Activated B cell treated with CpG ODN at 0.5 μM for 24 hours (primary cell): ENCODE results near the gene NAT9. TPM values are rescaled to one million over a fixed set of nuclear protein-coding genes. Genes with fewer than 3 reads are reported as not detected.

Source experiments
- ATAC-seq: fragments of 200-7000 bp; cut with Tn5 transposase; one replicate; pipeline ENCODE4 v1.10.0; 2021; ENCODE audit warnings: low read depth, mild to moderate bottlenecking, moderate library complexity
- CTCF ChIA-PET: fragments of 350-600 bp; sonication (Branson Sonifier 250); formaldehyde crosslinking; loops from one replicate; lab custom pipeline; 2021; ENCODE audit warnings: antibody characterized with exemption; lab: Charles Lee
- POLR2A ChIA-PET: fragments of 350-600 bp; sonication (Branson Sonifier 250); formaldehyde crosslinking; loops from one replicate; lab custom pipeline; 2021; ENCODE audit warnings: antibody characterized with exemption; lab: Charles Lee
- DNase-seq: peaks from one replicate; pipeline ENCODE4 v3.0.0; 2022
- H3K27ac Mint-ChIP-seq: one replicate; pipeline ENCODE4 v1.8.0; 2020; ENCODE audit warnings: mixed read lengths
- H3K27me3 Mint-ChIP-seq: one replicate; pipeline ENCODE4 v1.8.0; 2021; ENCODE audit warnings: mixed read lengths
- H3K36me3 Mint-ChIP-seq: one replicate; pipeline ENCODE4 v1.8.0; 2021; ENCODE audit warnings: low read depth, mixed read lengths
- H3K4me1 Mint-ChIP-seq: one replicate; pipeline ENCODE4 v1.8.0; 2021; ENCODE audit warnings: mixed read lengths
- H3K4me3 Mint-ChIP-seq: one replicate; pipeline ENCODE4 v1.8.0; 2020; ENCODE audit warnings: mild to moderate bottlenecking, mixed read lengths
- H3K9me3 Mint-ChIP-seq: one replicate; pipeline ENCODE4 v1.8.0; 2020; ENCODE audit warnings: mixed read lengths
- intact Hi-C: fragments of 100-400 bp; cut with micrococcal nuclease; formaldehyde crosslinking; loops from one replicate; pipeline ENCODE4 v1.15.1; 2024
- total RNA-seq: library from RNA; stranded (reverse); gene quantifications from 2 replicates; pipeline ENCODE4 v1.2.3, GENCODE V29; 2022
- TF ChIP-seq, protein P1 (sequence below): fragments of 200-600 bp; IDR thresholded peaks from one replicate; pipeline ENCODE4 v1.8.0; 2022; ENCODE audit warnings: antibody characterized with exemption, mild to moderate bottlenecking

NAT9 gene
- total RNA-seq, 1 donor from 2014 or later, result 79.7 TPM

DNA sequence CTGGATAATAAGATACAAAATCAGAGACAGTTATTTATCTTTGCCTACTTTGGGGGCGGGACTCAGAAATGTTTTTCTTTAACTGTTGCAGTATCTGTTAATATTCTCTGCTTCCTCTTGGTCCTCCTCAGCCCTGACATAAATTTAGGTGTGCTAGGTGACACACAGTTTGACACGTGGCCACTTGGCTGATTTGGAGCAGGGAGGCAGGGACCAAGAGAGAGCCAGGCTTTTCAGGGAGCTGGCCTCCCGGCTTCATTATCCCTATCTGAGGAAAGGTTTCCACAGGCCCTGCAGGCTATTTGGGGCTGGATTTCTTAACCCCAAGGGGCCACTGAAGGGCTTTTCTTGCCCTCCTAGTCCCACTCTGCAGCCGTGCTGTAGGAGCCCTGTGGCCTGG, 20.1 kb upstream of the NAT9 start:
- Mint-ChIP-seq H3K4me1 (peaks cover 4% of the 10 kb centered on the region), H3K27me3 (no peaks in the 10 kb centered on the region), H3K36me3 (peaks cover 77% of the 10 kb centered on the region), H3K27ac (no peak overlapping the region), H3K4me3 (no peak overlapping the region), H3K9me3 (no peaks in the 10 kb centered on the region)
- DNase-seq, result no peak
- intact Hi-C loops, result no loop called here
- ATAC-seq, result no peak
- ChIA-PET CTCF (no interaction called here), POLR2A (no interaction called here)
- TF ChIP-seq, protein P1, sequence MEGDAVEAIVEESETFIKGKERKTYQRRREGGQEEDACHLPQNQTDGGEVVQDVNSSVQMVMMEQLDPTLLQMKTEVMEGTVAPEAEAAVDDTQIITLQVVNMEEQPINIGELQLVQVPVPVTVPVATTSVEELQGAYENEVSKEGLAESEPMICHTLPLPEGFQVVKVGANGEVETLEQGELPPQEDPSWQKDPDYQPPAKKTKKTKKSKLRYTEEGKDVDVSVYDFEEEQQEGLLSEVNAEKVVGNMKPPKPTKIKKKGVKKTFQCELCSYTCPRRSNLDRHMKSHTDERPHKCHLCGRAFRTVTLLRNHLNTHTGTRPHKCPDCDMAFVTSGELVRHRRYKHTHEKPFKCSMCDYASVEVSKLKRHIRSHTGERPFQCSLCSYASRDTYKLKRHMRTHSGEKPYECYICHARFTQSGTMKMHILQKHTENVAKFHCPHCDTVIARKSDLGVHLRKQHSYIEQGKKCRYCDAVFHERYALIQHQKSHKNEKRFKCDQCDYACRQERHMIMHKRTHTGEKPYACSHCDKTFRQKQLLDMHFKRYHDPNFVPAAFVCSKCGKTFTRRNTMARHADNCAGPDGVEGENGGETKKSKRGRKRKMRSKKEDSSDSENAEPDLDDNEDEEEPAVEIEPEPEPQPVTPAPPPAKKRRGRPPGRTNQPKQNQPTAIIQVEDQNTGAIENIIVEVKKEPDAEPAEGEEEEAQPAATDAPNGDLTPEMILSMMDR, result no peak

DNA sequence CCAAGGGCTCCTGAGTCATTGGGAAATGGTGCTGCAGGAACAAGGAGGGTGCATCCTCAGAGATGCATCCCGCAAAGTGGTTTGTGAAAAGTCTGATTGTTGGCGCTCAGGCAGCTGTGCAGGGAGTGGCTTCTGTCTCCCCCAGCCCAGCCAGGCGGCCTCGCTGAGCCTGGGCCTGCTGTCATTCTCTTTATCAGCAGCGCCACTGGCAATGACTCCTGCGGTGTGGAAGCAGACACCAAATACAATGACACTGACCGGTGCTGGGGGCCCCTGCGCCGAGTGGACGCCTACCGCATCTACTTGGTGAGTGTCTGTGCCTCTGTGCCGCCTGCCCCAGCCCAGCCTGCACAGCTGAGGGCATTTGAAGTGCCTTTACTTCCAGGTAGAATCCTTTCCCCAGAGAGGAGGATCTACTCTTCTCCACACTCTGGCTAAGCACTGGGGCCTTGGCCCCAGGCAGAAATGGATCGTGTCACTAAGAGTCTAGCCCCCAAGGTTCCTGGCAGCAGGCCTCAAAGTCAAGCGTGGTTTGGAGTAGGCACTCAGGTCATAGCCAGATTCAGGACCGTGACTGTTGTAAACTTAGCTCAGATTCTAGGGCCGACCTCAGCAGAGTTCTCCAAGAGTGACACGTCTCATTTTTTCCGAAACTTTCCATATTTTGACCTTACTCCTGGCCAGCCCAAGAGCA, 19.3 kb upstream of the NAT9 start:
- peaks cover 11% of the 10 kb centered on the region for H3K4me1 Mint-ChIP-seq
- intact Hi-C loops, result no loop called here
- H3K36me3 Mint-ChIP-seq, result peaks cover 75% of the 10 kb centered on the region
- ChIA-PET CTCF (no interaction called here), POLR2A (no interaction called here)
- ATAC-seq, result no peak
- H3K27ac Mint-ChIP-seq, result no peak overlapping the region
- H3K27me3 Mint-ChIP-seq, result no peaks in the 10 kb centered on the region
- no peaks in the 10 kb centered on the region for H3K9me3 Mint-ChIP-seq
- TF ChIP-seq, protein P1, result no peak
- no peak overlapping the region for H3K4me3 Mint-ChIP-seq
- DNase-seq, result no peak

DNA sequence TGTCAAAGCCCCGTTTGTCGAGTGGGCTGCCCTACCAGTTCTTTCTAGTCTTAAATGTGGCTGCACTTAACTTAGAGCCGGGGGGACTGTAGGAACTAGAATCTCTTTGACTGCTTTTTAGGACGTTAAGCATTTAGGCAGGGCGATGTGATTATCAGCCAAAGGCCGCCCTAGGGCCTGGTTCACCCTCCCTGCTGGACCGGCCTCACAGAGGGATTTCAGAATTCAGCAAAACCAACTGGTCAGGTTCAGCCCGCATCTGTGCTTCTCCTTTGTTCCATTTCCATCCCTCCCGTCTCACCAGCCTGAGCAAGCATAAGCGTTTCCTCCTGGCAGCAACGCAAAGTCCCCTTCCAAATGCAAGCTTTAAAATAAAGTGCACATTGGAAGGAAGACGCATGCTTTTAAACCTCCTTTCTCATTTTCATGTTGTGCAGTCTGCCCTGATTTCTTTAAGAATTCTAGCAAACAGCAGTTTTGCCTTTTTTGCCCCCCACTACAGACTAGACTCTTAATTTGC, 16.5 kb upstream of the NAT9 start:
- no peaks in the 10 kb centered on the region for H3K27me3 Mint-ChIP-seq
- TF ChIP-seq, protein P1, result no peak
- no peaks in the 10 kb centered on the region for H3K9me3 Mint-ChIP-seq
- ATAC-seq, result no peak
- DNase-seq, result no peak
- peaks cover 65% of the 10 kb centered on the region for H3K36me3 Mint-ChIP-seq
- peaks cover 11% of the 10 kb centered on the region for H3K4me1 Mint-ChIP-seq
- POLR2A ChIA-PET, result no interaction called here
- no peak overlapping the region for H3K4me3 Mint-ChIP-seq
- CTCF ChIA-PET, result interaction anchor here (5.3 kb wide), 1 partner anchor 71 kb away, joined by 95 read pairs; no protein-coding TSS in a partner anchor
- intact Hi-C loops, result no loop called here
- no peak overlapping the region for H3K27ac Mint-ChIP-seq

DNA sequence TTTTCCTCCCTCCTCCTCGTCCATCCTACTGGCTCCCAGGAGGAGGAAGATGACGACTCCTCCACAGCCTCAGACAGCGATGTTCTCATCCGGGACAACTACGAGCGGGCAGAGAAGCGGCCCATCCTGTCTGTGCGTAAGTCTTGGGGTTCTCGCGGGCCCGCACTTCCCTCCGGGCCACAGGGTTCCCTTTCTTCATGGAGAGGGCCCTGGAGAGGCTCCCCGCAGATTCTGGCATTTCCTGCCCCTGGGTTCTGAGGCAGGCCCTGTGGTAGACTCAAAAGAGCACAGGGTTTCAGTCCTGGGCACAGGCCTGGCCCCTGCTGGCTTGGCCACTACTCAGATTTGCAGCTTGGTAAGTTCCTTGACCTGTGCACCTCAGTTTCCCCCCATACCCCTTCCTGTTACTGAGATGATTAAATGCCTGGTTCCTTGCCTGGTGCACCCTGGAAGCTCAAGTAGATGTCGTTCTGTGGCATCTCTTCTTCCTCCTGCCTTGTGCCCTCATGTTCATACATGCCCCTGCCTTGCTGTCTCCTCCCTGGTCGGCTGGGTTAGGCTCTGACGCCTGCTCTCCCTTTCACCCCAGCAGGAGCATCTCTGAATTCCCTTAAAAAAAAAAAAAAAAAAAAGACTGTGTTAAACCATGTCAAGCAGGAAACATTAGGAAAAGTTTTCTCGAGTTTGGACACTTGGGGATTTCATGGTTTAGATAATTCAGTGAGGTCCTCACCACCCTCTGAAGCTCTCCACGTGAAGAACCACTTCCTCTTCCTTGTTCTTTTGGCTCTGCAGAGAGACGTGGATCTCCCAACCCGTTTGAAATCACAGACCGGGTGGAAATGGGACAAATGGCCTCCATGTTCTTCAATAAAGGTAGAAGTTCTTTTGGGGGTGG, 14.3 kb upstream of the NAT9 start:
- Mint-ChIP-seq H3K36me3 (peaks cover 46% of the 10 kb centered on the region), H3K4me1 (peaks cover 24% of the 10 kb centered on the region), H3K9me3 (no peaks in the 10 kb centered on the region), H3K27ac (no peak overlapping the region), H3K4me3 (no peak overlapping the region), H3K27me3 (no peaks in the 10 kb centered on the region)
- TF ChIP-seq, protein P1, result no peak
- CTCF ChIA-PET, result interaction anchor here (0.6 to 5.3 kb wide), 15 partner anchors 8 to 171 kb away, joined by 3 to 95 read pairs (median 5); partner anchors contain the start of genes FADS6 and FDXR
- POLR2A ChIA-PET, result interaction anchor here (0.6 to 1.6 kb wide), 3 partner anchors 11 to 72 kb away, joined by 3 to 7 read pairs (median 4); no protein-coding TSS in a partner anchor
- ATAC-seq (no peak), DNase-seq (no peak)
- intact Hi-C loops, result loop anchor here (1.0 kb wide), 2 partner anchors 46 to 72 kb away; no protein-coding TSS in a partner anchor
